ENCODE data around the gene RBM10.

DNA sequence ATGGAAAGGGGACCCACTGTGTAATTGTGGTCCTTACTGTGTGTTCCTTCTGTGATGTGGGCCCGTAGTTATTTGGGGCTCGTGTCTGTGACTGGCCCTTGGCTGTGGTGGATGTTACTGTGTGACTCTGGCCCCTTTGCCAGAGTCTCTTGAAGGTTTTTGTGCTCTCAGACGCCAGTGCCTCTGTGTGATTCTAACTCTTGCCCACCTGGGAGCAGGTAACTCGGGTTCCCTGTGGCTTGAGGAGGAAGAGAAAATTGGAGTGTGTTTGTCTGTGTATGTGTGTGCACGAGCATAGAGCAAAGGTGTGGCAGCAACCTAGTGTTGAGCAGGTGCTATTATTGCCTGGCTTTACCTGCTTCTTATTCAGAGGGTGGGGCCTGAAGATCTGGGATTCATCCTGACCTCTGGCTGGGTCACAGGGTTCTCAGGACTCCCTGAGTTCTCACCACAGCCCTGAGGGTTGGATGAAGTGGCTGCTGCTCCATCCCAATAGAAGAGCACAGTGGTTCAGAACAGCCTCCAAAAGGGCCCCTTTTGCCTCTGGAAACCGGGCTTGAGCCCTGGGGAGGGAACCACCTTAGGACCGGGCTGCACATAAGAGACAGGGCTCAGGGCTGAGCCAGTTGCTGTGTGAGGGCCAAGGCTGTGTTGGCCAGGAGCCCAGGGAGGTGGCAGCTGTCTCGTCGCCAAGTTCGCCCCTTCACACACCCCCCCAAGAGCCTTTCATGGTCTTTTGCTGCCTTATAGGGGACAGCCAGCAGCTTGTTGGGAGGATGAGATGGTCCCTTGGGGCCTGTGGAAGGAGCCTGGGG lies 1.3 kb downstream of the RBM10 start:
- TF ChIP-seq, protein P1, sequence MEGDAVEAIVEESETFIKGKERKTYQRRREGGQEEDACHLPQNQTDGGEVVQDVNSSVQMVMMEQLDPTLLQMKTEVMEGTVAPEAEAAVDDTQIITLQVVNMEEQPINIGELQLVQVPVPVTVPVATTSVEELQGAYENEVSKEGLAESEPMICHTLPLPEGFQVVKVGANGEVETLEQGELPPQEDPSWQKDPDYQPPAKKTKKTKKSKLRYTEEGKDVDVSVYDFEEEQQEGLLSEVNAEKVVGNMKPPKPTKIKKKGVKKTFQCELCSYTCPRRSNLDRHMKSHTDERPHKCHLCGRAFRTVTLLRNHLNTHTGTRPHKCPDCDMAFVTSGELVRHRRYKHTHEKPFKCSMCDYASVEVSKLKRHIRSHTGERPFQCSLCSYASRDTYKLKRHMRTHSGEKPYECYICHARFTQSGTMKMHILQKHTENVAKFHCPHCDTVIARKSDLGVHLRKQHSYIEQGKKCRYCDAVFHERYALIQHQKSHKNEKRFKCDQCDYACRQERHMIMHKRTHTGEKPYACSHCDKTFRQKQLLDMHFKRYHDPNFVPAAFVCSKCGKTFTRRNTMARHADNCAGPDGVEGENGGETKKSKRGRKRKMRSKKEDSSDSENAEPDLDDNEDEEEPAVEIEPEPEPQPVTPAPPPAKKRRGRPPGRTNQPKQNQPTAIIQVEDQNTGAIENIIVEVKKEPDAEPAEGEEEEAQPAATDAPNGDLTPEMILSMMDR (conservative IDR thresholded peaks at IDR 0.05; ENCODE audit: low read depth, low read length), result no peak
- TF ChIP-seq EZH2 (IDR thresholded peaks at IDR 0.05; ENCODE audit: borderline replicate concordance, low read depth, low read length, poor library complexity, severe bottlenecking), result no peak

All from A673 (cell line).